ENCODE measurements around the gene FRYL.

DNA sequence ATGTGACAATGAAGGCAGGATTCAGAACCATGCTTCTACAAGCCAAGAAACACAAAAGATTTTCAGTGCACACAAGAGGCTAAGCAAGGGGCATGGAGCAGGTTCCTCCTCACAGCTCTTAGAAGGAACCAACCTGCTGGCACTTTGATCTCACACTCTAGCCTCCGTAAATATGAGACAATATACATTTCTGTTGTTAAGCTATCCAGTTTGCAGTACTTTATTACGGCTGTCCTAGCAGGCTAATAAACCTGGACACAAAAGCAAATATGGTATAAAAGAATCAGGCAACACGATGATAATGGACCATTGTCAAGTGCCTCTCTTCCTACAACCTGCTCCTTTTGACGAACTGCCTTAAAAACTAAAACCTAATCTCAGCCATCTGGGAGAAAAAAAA lies 175.6 kb downstream of the FRYL start:
- no peak for TF ChIP-seq POLR2A (IDR thresholded peaks at IDR 0.05)
- TF ChIP-seq, protein P1, sequence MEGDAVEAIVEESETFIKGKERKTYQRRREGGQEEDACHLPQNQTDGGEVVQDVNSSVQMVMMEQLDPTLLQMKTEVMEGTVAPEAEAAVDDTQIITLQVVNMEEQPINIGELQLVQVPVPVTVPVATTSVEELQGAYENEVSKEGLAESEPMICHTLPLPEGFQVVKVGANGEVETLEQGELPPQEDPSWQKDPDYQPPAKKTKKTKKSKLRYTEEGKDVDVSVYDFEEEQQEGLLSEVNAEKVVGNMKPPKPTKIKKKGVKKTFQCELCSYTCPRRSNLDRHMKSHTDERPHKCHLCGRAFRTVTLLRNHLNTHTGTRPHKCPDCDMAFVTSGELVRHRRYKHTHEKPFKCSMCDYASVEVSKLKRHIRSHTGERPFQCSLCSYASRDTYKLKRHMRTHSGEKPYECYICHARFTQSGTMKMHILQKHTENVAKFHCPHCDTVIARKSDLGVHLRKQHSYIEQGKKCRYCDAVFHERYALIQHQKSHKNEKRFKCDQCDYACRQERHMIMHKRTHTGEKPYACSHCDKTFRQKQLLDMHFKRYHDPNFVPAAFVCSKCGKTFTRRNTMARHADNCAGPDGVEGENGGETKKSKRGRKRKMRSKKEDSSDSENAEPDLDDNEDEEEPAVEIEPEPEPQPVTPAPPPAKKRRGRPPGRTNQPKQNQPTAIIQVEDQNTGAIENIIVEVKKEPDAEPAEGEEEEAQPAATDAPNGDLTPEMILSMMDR (IDR thresholded peaks at IDR 0.05) = no peak

All from breast epithelium (tissue), 3 donors.